HG03378 (cell line): ENCODE results near the gene RAB38.

Source experiments
- ATAC-seq: cut with Tn5 transposase; IDR thresholded peaks from one replicate; pipeline ENCODE4 v1.9.1; 2021; ENCODE audit warnings: mild to moderate bottlenecking, moderate library complexity; ENCODE audit not compliant: unreplicated experiment

RAB38 gene

DNA sequence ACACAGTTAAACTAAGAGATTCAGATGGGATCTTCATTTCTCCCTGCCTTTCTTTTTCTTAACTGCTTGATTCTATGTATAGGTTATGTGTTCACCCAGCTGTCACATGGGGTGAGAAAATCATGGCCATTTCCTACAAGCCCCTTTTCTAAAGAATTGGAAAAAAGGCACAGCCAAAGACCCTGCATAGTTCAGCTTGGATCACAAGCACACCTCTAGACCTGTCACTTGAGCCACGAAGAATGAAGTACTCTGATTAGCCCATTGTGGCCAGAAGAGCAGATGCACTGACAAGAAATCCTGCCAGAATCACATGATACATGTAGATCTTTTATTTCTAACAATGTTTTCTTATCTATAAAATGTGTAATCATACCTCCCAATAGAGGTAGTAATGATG, 69.7 kb downstream of the RAB38 start:
- no peak for ATAC-seq

DNA sequence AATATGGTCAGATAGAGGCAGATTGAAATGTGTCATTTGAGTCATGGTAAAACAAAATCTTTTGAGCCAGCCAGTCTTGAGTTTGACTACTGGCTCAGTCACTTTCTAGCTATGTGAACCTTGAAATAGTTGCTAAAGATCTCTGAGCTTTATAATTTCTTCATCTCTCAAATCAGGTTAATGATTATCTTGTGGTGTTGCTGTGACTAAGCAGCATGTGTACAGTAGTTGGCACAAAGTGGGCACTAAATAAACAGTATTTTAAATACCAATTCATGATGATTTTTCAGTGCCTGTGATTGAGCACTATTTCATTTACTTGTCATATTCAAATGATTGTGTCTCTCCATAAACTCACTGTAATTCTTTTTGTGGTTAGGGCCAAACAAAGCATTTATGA, 70.8 kb downstream of the RAB38 start:
- peak; percentile 65 for ATAC-seq

DNA sequence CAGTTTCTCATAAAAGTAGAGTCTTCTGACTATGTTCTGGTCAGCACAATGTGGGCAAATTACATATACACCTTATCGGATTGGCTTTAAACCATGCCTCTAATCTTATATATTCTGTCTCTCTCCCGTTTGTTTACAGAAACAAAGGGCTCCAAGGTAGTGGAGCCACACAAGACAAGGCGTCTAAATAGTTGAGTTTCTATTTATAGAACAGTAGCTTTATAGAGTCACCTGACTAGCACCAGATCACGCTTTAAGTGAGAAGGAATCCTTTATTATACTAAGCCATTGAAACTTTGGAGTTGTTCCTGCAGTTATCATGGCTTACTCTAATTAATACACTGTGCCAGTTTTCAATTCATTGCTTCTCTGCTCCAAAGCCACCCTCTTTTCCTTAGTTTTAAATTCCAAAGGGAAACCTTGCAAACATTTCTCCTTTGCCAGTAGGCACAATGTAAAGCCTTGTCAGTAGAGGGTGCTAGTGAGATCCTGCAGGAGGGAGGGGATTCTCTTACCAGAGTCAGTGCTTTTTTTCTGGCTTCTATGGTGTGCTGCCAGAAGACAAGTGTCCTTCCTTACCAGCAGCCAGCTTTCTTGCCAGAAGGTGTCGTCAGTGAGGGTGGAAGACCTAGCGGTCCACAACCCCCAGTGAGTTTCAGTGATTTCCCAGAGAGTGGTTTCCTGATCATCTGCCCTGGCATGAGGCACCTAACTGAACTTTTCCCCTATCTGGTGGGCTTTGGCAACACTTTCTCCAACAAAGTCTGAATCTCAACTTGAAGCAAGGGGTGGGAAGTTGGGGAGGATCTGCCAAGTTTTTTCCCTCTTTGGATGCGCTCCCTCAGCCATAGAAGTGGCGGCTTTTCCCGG, 71.7 kb downstream of the RAB38 start:
- peak; percentile 80 for ATAC-seq

DNA sequence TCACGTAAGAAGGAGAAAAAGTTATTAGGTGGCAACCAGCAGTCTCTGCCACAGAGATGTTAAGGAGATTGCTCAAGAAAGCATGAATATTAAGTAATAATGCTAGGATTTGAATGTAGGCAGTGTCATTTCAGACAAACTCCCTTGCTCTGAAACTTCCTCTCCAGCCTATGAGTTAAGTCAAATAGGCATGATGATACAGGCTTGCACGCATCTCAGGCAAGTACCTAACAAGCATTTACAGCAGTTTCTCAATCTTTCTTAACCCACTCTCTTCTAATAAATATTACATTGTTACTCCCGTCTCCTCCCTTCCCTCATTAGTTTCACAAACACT, 72.7 kb downstream of the RAB38 start:
- no peak for ATAC-seq

DNA sequence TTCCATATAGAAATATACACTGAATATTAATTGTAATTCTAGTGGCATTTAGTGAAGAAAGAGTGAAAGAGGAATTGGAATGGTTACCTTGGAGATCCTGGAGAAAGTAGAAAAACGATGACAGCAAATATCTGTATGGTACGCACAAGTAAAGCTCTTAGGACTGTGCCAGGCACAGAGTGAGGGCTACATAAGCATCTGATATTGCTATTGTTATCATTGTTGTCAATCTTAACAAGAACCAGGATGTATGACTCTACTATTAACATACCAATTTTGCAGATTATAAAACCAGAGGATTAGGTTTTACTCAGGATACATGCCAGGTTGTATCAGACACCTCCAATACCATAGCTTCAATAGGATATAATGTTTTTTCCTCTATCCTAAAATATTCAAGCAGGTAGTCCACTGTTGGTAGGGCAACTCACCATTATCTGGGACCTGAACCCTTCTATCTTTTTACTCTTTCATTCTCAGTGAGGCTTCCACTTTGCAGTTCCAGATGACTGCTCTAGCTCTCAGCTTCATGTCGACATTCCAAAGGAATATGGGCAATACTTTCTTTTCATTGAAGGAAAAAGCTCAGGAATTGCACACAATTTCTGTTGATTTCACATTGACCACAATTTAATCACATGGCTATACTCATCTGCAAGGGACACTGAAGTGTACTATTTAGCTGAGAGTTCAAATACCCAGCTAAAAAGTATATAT, 73.2 kb downstream of the RAB38 start:
- no peak for ATAC-seq

DNA sequence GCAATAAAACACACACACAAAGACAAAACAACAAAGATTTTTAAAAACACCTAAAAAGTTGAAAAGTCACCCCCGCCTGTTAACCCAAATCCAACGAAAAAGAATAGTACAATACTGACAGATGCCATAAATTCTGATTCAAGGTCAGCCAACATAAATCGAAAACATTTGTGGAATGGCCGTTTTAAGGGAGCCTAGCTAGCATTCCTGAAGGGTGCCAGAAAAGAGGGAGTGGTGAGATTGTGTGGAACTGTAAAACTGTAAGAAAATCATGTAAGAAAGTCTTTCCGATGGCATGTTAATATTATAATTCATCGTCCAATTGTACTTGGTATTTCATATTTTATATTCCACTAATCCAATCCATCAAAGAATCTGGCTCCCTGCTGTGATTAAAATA, 75.1 kb downstream of the RAB38 start:
- ATAC-seq, result no peak

DNA sequence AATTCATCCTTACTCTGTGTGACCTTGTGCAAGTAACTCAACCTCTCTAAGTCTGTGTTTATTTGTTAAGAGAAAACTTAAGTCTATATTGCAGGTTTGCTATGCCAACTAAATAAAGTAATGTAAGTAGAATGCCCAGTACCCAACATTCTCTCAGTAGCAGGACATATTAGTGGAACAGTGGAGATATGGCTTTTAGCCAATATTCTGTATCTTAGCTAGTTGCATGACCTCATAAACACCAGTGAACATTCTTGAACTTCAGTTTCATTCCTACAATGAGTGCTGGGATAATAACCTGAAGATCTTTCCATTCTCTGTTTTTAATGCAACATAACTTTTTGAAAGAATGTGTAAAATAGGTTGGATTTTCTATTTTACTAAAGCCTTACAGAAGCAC, 77.0 kb downstream of the RAB38 start:
- no peak for ATAC-seq

DNA sequence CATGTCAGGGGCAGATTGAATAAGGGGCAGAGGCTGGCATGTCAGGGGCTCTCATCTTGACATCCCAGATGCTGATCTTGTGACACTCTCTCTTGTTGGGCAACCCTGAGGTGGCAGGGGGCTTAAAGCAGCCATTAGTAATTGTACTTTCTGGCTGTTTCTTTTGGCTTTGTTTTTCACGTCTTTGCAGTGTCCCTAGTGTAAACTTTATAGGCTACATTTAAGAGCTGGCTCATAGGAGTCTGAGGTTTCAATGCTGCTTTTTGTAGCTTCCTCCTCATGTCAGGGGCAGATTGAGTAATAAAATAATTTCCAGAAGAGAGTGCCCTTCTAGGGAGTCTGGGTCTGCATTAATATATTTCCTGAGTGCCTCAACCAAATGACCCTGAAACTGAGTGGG, 86.1 kb downstream of the RAB38 start:
- ATAC-seq, result no peak

DNA sequence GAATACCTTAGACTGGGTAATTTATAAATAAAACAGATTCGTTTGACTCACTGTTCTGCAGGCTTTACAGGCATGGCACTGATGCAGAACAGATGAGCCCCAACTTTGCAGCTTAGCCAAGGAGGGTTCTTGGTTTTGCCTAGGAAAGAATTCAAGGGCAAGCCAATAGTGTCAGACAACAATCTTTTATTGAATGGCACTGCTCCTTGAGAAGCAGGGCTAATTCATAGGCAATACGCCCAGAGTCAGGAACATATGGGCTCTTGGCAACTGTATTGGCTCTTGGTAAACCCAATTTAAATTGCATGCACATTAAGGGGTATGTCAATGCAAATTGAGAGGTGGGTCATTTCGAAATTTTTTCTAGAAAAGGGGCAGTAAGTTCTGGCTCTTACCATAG, 87.9 kb downstream of the RAB38 start:
- no peak for ATAC-seq

DNA sequence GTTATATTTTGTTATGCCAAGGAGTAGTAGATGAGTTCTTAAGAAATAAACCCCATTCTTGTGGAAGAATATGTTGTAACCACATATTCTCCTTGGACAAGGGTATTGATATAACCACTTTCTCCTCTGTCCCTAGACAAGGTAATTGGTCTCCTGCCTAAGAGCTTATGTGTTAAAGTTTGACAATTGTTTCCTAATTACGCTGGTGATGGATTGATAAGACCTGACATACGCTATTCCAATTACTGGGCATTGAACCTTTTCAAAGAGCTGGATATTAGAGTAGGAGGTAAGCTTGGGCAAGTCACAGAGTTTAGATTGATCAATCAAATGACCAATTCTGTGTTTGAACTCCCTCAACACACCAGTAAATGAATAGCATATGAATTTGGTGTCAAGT, 88.9 kb downstream of the RAB38 start:
- no peak for ATAC-seq

DNA sequence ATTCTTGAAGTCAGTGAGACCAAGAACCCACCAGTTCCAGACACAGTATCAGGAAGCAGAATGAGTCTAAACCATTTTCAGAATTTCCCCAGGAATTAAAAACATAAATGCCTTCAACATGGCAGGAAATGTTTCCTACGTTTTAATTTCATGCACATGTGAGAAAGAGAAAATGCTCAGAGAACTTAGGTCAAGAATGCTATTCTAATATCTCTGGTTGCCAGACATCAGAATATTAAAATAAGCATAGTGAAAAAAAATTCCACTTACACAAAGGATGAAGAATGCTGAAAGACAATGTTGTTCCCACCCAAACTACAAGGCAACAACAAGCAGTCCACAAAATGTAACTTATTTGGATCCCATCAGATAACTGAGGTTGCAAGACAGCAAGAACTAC, 104.8 kb downstream of the RAB38 start:
- ATAC-seq, result no peak

DNA sequence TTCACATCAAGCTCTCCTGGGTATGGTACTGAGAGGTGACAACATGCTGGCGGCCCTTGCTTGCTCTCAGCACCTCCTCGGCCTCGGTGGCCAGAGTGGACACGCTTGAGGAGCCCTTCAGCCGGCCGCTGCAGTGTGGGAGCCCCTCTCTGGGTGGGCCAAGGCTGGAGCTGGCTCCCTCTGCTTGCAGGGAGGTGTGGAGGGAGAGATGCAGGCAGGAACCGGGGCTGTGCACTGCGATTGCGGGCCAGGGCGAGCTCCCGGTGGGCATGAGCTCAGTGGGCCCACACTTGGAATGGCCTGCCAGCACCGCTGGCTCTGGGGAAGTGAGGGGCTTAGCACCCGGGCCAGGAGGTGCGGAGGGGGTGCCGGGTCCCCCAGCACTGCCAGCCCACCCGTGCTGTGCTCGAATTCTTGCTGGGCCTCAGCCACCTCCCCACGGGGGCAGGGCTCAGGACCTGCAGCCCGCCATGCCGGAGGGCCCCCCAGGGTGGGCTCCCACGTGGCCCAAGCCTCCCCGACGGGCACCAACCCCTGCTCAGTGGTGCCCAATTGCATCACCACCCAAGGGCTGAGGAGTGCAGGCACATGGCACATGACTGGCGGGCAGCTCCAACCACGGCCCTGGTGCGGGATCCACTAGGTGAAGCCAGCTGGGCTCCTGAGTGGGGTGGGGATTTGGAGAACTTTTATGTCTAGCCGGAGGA, 106.2 kb downstream of the RAB38 start:
- ATAC-seq, result no peak

DNA sequence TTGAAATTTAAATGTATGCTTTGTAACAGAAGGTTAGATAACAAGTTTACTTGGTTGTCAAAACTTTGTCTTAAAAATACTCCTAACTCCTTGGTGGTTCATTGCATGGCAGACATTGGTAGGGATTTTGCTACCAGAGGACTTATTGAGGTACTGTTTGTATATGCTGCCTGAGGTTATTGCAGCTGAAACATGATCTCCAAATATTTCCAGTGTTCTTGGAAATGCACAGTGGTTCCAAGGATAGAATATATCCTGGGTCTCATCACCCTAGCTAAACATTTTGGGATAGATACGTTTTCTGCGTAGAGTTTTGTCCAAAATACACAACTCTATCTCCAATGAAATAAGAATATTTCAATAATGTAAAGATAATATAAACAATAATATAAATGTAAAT, 109.2 kb downstream of the RAB38 start:
- ATAC-seq, result no peak

DNA sequence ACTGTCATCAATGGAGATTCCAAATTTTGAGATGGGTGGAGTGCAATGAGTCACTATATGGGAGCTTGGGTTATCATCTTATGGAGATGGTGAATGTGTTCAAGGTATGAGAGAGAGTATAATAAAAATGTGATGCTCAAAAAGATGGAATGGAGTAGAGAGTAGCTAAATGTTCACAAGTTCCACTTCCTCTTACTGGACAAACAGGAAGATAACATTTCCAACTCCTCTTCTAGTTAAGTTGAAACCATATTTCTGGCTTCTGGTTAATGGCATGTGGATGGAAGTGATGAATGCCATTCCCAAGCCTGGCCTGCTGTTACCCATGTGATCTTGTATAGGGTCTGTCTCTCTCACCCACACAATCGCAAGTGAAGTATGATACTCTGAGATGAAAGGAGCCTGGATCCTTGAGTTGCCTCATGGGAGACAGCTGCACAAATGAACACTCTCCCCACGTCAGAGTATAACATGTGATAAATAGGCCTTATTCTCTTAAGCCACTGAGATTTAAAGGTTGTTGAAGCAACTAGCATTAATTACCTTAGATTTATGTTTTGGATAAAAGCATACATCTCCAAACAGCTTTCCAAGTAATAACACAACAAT, 111.0 kb downstream of the RAB38 start:
- ATAC-seq, result no peak
